Measurements from ENCODE around the gene ZBTB4.

DNA sequence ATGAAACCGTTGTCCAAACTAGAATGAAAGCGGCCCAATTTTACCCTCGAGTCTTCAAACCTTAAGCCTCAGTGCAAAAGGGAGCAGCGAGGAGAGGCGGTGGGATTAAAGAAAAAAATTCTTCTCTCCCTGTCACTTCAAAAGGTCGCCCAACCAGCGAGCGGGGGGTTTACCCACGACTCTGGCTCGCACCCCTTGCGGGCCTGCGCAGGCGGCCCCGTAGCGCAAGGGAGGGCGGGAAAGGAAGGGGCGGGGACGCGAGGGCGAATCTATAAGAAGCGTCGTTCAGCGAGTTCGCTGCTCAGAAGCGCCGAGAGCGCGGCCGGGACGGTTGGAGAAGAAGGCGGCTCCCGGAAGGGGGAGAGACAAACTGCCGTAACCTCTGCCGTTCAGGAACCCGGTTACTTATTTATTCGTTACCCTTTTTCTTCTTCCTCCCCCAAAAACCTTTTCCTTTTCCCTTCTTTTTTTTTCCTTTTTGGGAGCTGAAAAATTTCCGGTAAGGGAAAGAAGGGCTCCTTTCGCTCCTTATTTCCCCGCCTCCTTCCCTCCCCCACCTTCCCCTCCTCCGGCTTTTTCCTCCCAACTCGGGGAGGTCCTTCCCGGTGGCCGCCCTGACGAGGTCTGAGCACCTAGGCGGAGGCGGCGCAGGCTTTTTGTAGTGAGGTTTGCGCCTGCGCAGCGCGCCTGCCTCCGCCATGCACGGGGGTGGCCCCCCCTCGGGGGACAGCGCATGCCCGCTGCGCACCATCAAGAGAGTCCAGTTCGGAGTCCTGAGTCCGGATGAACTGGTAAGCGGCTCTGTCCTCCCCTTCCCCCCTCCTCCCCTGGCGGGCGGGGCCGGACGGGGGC, 4.9 kb upstream of the ZBTB4 start, which contains the start of gene POLR2A:
- TF ChIP-seq CTCF (IDR thresholded peaks at IDR 0.05 in 2 of 3, conservative IDR thresholded peaks at IDR 0.05 in 1 of 3; ENCODE audit: borderline replicate concordance in 1 of 3, insufficient read depth in 1 of 3, low read depth in 2 of 3, low read length in 2 of 3) (no peak), TCF7L2 (IDR thresholded peaks at IDR 0.05; ENCODE audit: borderline replicate concordance, extremely low read depth, insufficient read depth, insufficient read length) (peak; percentile 74), POLR2A (IDR thresholded peaks at IDR 0.05; ENCODE audit: borderline replicate concordance, extremely low read depth, insufficient read depth, insufficient read length) (peak; percentile 100), POLR2AphosphoS5 (IDR thresholded peaks at IDR 0.05; ENCODE audit: low read depth, low read length) (peak; percentile 100), SP1 (IDR thresholded peaks at IDR 0.05; ENCODE audit: low read depth) (peak; percentile 85), SRF (IDR thresholded peaks at IDR 0.05; ENCODE audit: low read depth) (no peak; the same call in 1 of the 2 replicates), ZFX (IDR thresholded peaks at IDR 0.05) (no peak), MAX (IDR thresholded peaks at IDR 0.05) (peak; percentile 73)

Measured in HCT116 (cell line).